GM21447 (cell line): ENCODE data around the gene IGFBP5.

Source experiments
- ATAC-seq: cut with Tn5 transposase; IDR thresholded peaks from one replicate; pipeline ENCODE4 v1.9.1; 2021; ENCODE audit not compliant: unreplicated experiment

IGFBP5 gene

DNA sequence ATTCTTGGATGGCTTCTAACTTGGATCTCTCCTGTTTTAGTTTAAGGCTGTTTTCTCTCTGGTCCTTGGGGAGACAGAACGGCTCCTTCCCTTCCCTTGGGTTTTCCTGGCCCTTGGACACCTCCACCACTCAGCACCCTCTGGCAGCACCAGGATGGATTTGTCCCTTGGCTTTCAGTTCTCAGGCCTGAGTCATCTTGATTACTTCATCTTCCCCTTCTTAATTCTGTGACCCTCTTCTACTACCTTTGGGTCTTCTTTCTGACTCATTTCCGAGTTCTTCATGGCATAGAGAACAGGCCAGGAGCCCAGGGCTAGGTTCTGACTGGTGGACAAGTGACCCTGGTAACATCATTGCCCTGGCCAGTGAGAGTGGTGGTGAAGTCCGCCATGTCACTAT is 47.2 kb downstream of the IGFBP5 start:
- no peak for ATAC-seq

- no peak for ATAC-seq
Measured at GRCh38 chr2:216646116-216646515, 49.2 kb downstream of the IGFBP5 start.

GRCh38 chr2:216645636-216645950 is 49.8 kb downstream of the IGFBP5 start:
- ATAC-seq: no peak

DNA sequence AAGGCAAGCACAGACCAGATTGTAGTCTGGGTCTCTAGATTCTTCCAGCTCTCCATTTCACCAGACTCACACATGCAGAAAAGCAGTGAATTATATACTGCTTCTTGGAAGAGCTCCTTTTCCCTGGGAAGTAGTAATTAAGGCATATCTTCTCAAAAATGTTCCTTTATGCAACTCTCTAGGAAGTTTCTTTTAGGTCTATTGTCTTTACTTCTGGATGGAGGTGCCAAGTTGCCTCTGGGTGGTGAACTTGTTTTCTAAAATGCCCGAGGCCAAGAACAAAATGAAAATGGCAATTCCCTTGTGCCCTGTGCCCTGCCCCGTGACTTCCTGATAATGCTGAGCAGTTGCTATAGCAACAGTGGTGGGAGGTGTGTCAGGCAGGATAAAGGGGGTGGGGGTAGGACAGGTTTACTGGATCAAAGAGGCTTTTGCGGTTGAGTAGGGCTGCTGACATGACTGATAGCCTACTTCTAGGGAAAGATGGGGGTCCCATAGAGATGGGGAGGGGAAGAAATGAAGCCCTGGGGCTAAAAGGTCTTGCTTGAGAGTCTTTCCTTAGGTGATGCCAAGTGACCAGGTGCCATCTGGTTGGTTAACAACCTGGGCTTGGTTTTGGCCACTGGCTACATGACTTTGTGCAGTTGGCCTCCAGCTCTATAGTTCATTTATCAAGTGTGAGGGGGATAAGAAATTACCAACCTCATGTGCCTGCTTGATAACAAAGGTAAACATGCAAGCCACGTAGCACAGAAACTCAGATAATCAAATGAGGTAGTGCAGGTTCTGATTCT is 50.3 kb downstream of the IGFBP5 start:
- ATAC-seq: no peak

GRCh38 chr2:216643986-216644659 is 51.2 kb downstream of the IGFBP5 start:
- no peak for ATAC-seq

DNA sequence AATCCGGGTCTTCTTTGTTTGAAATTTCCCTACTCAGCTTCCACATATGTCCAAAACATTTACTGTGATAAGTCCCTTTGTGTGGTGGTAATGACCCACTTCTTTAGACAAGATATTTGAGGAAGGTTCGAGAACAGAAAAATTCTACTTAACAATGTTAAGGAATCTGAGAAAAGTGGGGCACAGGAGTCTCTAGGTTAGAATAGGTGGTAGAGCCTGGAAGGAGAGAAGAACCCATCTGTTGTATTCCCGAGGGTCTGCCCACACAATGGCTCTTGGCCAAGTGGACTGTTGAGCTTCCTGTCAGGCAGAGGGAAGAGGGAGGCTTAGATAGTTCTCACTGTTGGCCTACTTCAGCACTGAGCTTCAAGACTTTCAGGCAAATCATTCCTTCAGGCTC is 57.9 kb downstream of the IGFBP5 start:
- no peak for ATAC-seq

GRCh38 chr2:216636551-216637450 is 58.5 kb downstream of the IGFBP5 start:
- ATAC-seq: no peak

- ATAC-seq: no peak
Measured at GRCh38 chr2:216635701-216636550, 59.4 kb downstream of the IGFBP5 start.

GRCh38 chr2:216635171-216635570 is 60.2 kb downstream of the IGFBP5 start:
- no peak for ATAC-seq

DNA sequence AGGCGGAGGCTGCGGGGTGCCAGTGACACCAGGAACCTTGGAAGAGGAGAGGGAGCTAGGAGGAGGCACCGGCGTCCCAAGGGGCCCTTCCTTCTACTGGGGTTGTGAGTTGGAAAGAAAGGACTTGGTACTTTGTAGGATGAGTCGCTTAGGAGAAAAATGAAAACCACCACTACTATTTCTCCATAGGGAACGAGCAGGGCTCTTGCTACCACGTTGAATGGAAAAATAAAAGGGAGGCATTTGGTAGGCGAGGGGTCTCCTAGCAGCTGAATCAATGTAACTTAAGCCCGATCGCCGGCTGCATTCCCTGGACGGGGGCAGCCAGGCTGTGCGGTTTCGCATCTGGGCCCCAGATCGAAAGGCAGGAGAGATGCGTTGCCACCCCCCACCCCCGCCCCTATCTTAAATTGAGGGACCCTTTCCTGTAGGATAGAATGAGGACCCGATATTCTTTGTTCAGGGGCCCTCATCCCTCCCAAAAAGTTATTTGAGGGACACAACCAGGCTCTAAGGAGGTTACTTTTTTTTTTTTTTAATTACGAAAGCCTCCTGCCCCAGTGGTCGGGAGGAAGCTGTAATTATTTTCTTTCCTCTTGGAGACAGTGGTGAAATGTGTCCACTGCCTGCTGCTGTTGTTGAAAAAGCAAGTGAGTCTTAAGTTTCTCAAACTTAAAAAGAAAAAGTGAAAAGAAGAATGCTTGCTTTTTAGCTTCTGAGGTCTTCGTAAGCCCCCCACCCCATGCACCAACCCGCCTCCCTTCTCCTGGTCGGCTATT is 60.8 kb downstream of the IGFBP5 start:
- ATAC-seq: no peak

GRCh38 chr2:216633616-216634369 is 61.6 kb downstream of the IGFBP5 start:
- ATAC-seq: no peak

- no peak for ATAC-seq
Measured at GRCh38 chr2:216632952-216633615, 62.3 kb downstream of the IGFBP5 start, which contains the start of gene IGFBP2. IGFBP2 (plus strand) TSS chr2:216633420; CDS start chr2:216633524, 104 bp downstream.

- no peak for ATAC-seq
Measured at GRCh38 chr2:216632346-216632951, 62.9 kb downstream of the IGFBP5 start.

DNA sequence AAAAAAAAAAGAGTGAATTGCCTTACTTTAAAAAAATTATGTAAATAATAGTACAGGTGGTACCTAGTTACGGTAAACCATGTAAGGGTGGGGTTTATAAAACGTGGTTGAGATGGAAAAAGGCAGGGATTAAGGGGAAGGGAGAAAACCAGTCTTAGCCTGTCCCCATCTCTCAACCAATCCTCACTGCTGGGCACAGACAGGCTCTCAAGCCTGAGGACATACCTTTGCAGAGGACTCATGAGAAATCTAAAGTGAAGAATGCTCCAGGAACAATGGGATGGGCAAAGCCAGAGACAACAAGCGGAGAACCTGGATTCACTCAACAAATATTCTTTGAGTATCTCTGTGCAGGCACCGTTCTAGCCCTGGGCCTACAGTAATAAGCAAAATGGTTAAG is 65.6 kb downstream of the IGFBP5 start:
- ATAC-seq: no peak

GRCh38 chr2:216626875-216627245 is 68.5 kb downstream of the IGFBP5 start:
- no peak for ATAC-seq

GRCh38 chr2:216626168-216626874 is 69.0 kb downstream of the IGFBP5 start:
- ATAC-seq: no peak

- no peak for ATAC-seq
Measured at GRCh38 chr2:216624251-216624650, 71.1 kb downstream of the IGFBP5 start.

- no peak for ATAC-seq
Measured at GRCh38 chr2:216622526-216622925, 72.8 kb downstream of the IGFBP5 start.
